Measurements from ENCODE around the gene GSTA2.

GRCh38 chr6:52739134-52739533, 24.1 kb downstream of the GSTA2 start:
- TF ChIP-seq CTCF (IDR thresholded peaks at IDR 0.05) (no peak), EP300 (IDR thresholded peaks at IDR 0.05) (no peak), POLR2A (IDR thresholded peaks at IDR 0.05) (no peak), POLR2AphosphoS5 (IDR thresholded peaks at IDR 0.05) (no peak)
